HG02970 (cell line): ENCODE results near the gene TMEM269.

ENCODE experiments used
- ATAC-seq: cut with Tn5 transposase; IDR thresholded peaks from one replicate; pipeline ENCODE4 v1.9.1; 2021; ENCODE audit warnings: mild to moderate bottlenecking, moderate library complexity, moderate number of reproducible peaks; ENCODE audit not compliant: unreplicated experiment, low FRiP score

Gene TMEM269

GRCh38 chr1:42784946-42785693 is at the start of gene TMEM269:
TMEM269 (plus strand) TSS chr1:42784991; CDS start chr1:42789894, 4,903 bp downstream.
- no peak for ATAC-seq

GRCh38 chr1:42735056-42735455 is 49.7 kb upstream of the TMEM269 start:
- no peak for ATAC-seq

- ATAC-seq, result no peak
These were observed 49.2 kb upstream of the TMEM269 start for GRCh38 chr1:42735477-42736105.

GRCh38 chr1:42736152-42736551 is 48.6 kb upstream of the TMEM269 start:
- ATAC-seq, result no peak

GRCh38 chr1:42736571-42737200 is 48.1 kb upstream of the TMEM269 start:
- no peak for ATAC-seq

- no peak for ATAC-seq
These were observed 47.5 kb upstream of the TMEM269 start for GRCh38 chr1:42737257-42737656.

- no peak for ATAC-seq
These were observed 46.7 kb upstream of the TMEM269 start for GRCh38 chr1:42737986-42738677.

- ATAC-seq, result no peak
These were observed 46.0 kb upstream of the TMEM269 start for GRCh38 chr1:42738678-42739226.

GRCh38 chr1:42739753-42740700 is 44.8 kb upstream of the TMEM269 start, which contains the start of gene CLDN19:
CLDN19 (minus strand) TSS chr1:42740236; CDS start chr1:42740063, 173 bp downstream.
- no peak for ATAC-seq

- ATAC-seq, result no peak
These were observed 43.8 kb upstream of the TMEM269 start for GRCh38 chr1:42740851-42741580.

GRCh38 chr1:42741706-42742105 is 43.1 kb upstream of the TMEM269 start:
- ATAC-seq, result no peak

GRCh38 chr1:42742141-42742540 is 42.6 kb upstream of the TMEM269 start:
- no peak for ATAC-seq

- ATAC-seq, result no peak
These were observed 42.0 kb upstream of the TMEM269 start for GRCh38 chr1:42742617-42743316.

- no peak for ATAC-seq
These were observed 41.3 kb upstream of the TMEM269 start for GRCh38 chr1:42743317-42744147.

GRCh38 chr1:42744148-42744413 is 40.7 kb upstream of the TMEM269 start:
- no peak for ATAC-seq

GRCh38 chr1:42745851-42746250 is 38.9 kb upstream of the TMEM269 start:
- ATAC-seq, result no peak

- ATAC-seq, result no peak
These were observed 38.2 kb upstream of the TMEM269 start for GRCh38 chr1:42746436-42747105.
